GM18526 (cell line): ENCODE data around the gene PRPSAP2.

ENCODE experiments used
- POLR2A ChIP-seq: IDR thresholded peaks from 3 replicates; pipeline ENCODE4 v1.6.1; 2011; ENCODE audit not compliant: insufficient read length; ENCODE audit errors: extremely low read depth

PRPSAP2 gene

GRCh38 chr17:18928628-18929125 is 70.7 kb downstream of the PRPSAP2 start:
- TF ChIP-seq POLR2A, result no peak

GRCh38 chr17:18932360-18933055 is 74.6 kb downstream of the PRPSAP2 start:
- TF ChIP-seq POLR2A, result no peak

- no peak for TF ChIP-seq POLR2A
Observed at GRCh38 chr17:18933102-18934058, 75.4 kb downstream of the PRPSAP2 start.

DNA sequence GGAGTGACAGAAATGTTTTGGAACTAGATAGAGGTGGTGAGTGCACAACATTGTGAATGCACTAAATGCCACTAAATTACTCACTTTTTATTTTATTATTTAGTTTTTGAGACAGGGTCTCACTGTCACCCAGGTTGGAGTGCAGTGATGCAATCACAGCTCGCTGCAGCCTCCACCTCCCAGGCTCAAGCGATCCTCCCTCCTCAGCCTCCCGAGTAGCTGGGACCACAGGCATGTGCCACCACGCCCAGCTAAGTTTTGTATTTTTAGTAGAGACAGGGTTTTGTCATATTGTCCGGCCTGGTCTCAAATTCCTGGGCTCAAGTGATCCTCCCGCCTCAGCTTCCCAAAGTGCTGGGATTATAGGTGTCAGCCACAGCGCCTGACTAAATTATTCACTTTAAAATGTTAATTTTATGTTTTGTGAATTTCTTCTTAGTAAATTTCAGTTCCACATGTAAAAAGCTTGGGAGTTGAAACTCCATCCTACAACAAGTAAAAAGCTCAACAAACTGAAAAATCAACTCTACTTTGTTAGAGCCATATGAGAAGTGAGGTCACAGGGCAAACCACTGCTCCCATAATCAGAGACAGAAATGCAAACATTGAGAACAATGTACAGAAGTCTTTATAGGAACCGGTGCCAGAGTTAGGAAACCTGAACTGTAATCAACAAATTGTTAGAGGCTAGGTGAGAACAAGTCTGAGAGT is 80.2 kb downstream of the PRPSAP2 start:
- TF ChIP-seq POLR2A, result no peak

DNA sequence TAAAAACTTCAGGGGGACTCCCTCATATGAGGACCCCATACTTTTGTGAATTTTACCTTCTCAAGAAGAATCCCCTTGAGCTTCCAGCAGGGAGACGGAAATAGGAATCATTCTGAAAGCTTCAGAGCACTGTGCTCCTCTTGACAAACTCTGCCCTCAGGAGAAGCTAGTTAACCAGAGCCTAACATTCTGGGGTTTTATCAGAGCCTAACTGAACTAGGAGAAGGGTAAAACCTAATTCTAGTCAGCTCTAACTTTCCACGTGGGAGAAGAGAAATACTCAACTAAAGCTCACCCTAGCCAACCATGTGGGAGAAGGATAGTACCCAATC is 80.7 kb downstream of the PRPSAP2 start:
- TF ChIP-seq POLR2A, result no peak

DNA sequence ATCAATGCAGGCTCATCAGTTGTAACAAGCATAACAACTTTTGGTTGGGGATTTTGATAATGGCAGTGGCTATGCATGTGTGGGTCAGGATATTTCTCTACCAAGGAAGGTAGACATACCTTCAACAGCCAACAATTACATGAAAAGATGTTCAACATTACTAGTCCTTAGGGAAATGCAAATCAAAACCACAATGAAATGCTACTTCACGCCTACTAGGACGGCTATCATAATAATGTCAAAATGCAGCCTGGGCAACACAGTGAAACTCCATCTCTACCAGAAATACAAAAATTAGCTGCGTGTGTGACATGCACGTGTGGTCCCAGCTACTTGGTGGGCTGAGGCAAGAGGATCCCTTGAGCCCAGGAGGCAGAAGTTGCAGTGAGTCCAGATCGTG is 86.7 kb downstream of the PRPSAP2 start:
- TF ChIP-seq POLR2A, result no peak

- TF ChIP-seq POLR2A, result no peak
Observed at GRCh38 chr17:18946536-18946935, 88.6 kb downstream of the PRPSAP2 start.

- no peak for TF ChIP-seq POLR2A
Observed at GRCh38 chr17:18947866-18948265, 89.9 kb downstream of the PRPSAP2 start.

DNA sequence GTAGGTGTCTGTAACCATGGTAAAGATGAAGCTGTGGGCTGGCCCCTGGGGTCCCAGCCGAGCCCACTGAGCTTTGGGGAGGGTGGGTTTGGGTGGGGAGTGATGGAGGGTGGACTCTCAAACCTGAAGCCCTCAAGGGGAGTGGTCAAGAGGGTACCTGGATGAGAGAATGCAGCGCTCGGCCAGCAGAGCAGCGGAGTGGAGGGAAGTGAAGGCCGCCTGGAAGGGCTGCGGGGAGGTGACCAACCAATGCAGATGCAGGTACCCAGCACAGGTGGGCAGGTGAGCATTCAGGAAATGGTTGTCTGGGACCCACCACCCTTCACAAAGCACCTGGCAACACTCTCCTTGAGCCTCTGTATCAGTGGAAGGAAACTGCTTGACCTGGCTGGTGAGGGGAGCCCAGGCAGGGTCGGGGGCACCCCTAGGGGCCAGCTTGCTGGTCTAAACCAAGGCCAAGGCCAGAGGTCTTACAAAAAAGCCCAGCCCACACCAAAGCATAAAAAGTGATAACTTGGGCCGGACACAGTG is 90.6 kb downstream of the PRPSAP2 start:
- no peak for TF ChIP-seq POLR2A

- no peak for TF ChIP-seq POLR2A
Observed at GRCh38 chr17:18949566-18949965, 91.6 kb downstream of the PRPSAP2 start.

- no peak for TF ChIP-seq POLR2A
Observed at GRCh38 chr17:18950346-18950745, 92.4 kb downstream of the PRPSAP2 start.

DNA sequence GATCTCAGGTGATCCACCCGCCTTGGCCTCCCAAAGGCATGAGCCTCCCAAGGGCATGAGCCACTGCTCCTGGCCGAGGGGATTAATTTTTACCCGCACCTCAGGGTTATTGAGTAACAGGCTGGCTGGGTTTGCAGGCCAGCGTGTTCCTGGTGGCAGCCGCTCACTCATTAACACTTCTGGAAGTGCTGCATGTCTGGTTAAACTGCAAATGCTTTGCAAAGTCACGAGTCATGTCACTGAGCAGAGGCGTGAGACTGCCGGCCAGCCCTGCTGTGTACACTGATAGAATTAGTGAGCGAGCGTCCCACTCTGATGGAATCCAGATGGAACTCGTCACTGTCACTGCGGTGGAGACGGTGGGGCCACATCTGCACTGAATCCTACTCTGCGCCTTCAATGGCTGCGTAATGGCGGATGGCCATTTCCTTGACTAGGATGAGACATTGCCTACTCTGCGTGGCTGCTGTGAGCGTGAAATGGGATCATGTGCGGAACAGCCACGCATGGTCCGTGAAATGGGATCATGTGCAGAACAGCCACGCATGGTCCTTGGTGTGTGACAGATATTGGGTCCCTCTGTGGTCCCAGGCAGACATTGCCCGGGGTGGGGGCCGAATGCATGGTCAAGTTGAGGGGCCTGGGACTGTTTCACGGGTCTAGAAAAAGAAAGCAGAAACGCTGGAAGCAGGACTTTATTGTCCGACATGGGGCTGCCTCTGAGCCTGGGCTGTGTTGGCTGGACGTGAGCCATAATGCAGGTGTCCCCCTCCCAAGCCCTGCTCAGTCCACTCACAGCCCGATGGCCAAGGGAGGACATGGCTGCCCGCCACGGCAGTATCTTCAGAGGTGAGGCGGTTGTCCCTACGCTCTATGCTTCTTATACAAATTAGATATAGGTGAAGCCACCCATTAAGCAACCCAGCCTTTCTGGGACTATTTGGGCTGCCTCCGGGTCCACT is 93.3 kb downstream of the PRPSAP2 start:
- TF ChIP-seq POLR2A, result no peak

- TF ChIP-seq POLR2A, result no peak
Observed at GRCh38 chr17:18951941-18952842, 94.3 kb downstream of the PRPSAP2 start, which contains the start of gene SLC5A10. TSS of gene SLC5A10 (plus strand) at chr17:18952165. CDS start at chr17:18952206, 41 bp downstream.
